ENCODE data around the gene DAPL1.

DNA sequence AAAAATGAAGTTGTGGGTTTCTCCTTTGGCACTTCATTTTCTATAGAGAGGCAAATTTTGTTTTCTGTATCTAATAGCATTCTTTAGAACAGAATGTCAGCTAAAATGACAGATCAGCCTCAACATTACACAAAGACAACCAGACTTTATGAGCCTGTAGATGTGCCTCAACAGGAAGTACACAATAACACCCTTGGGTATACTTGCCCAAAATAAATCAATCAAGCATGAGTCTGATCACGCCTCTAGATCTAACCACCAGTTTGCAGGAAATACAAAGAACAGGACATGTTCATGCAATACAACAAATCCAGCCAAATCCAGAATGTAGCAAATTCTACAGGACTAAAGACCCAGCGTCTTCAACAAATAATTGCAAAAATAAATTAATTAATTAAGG, 11.2 kb upstream of the DAPL1 start:
- TF ChIP-seq BHLHE40 (IDR thresholded peaks at IDR 0.05; ENCODE audit: borderline replicate concordance) (no peak), ZNF384 (IDR thresholded peaks at IDR 0.05) (no peak), NFRKB (IDR thresholded peaks at IDR 0.05) (no peak), LEF1 (IDR thresholded peaks at IDR 0.05; ENCODE audit: borderline replicate concordance) (no peak), SUZ12 (IDR thresholded peaks at IDR 0.05) (no peak), SP1 (IDR thresholded peaks at IDR 0.05) (no peak)
- TF ChIP-seq, protein P1, sequence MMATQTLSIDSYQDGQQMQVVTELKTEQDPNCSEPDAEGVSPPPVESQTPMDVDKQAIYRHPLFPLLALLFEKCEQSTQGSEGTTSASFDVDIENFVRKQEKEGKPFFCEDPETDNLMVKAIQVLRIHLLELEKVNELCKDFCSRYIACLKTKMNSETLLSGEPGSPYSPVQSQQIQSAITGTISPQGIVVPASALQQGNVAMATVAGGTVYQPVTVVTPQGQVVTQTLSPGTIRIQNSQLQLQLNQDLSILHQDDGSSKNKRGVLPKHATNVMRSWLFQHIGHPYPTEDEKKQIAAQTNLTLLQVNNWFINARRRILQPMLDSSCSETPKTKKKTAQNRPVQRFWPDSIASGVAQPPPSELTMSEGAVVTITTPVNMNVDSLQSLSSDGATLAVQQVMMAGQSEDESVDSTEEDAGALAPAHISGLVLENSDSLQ (IDR thresholded peaks at IDR 0.05): no peak

All from HEK293T (cell line).